GM18861 (cell line): ENCODE data around the gene PUS1.

Experiments
- ATAC-seq: cut with Tn5 transposase; IDR thresholded peaks from one replicate; pipeline ENCODE4 v1.9.1; 2021; ENCODE audit not compliant: unreplicated experiment

PUS1 gene

DNA sequence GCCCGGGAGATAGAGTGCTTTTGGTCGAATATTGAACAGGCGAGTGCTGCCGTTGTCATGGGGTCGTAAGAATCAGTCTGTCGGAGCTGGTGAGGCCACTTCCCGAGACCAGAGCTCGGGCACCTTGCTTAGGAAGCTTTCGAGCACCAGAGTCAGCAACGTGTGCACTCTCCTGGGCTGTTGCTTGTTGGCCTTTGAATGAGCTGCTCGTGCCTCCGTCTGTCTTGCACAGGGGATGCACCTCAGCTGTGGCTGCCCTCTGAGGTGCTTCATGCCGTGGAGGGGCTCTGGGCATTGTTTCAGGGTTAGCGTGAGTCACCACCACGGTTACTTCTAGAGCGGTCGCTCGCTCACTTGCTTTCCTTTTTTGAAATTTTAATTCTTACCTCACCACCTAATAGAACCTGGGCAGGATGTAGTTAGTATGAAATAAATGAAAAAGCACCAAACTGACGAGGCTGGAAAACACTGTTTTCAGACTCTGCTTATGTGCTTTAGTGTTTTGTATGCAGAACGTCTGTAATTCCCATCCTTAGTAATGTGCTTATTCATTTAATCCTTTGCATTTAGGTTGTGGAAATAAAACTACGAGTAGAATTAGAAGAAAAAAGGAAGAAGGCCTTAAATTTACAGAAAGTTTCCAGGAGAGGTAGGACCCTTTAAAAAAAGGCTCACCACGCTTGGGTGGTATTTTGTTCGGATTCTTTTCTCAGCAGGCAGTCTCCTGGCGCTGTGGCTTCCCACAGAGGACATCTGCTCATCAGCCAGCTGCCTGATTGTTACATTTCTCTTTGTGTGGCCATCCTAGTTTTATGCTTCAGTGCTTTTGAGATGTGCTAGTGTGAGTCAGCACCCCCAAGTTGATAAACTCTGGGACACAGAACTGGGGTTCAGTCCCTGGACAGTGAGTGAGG lies 61.2 kb downstream of the PUS1 start:
- no peak for ATAC-seq

DNA sequence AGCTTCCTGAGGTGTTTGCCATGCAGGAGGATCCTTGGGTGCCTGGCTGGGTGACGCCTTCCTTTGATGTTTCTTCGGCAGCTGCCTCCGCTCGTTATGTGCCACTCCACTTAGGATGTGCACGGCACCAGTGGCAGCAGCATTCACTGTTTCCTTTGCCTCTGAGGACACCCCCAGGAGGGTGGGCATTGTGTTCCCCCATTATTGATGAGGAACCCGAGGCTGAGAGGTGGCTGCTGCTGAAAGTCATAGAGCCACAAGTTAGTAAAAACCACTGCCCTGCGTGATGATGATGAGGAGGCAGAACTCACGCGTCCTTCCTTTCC lies 61.9 kb downstream of the PUS1 start:
- no peak for ATAC-seq

DNA sequence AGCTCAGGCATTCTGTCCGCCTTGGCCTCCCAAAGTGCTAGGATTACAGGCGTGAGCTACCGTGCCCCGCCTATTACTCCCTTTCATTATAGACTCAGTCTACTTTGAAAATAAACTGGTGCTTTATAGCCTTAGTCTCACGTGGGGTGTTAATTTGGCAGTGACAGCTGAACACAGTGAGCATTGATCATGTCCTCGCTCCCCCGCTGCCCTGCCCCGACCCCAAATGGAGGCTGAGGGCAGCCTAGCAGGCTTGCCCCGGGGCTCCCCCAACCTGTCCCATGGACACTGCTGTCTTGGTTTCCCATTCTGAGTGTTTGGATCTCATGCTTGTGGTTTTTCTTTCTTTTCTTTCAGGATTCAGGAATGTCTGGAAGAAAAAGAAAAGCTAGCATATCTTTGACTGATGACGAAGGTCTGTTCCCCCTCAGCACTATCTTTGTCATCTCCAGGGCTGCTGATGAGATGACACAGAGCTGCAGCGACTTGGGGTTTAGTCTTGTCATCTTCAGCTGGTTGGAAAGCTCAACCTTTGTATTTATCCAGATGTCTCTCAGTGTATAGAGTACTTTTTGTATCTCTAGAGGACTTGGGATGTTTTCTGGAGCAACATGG lies 62.8 kb downstream of the PUS1 start:
- ATAC-seq: no peak

DNA sequence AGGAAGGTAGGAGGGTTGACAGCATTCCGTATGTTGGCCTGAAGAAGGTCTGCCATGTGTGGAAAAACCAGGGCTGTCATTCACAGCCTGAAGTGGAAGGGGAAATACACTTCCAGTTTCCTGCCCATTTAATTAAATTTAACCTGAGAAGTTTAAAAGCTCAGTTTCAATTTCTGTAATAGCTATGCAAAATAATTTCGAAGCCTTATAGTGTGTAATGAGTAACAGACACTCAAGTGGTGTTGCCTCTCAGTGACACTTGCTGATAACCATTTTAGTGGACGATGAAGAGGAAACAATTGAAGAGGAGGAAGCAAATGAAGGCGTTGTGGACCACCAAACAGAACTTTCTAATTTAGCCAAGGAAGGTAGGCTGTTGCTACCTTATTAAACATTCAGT lies 65.5 kb downstream of the PUS1 start:
- ATAC-seq: peak; percentile 83
